Measurements from ENCODE around the gene PCP4. TPM values are rescaled to one million over a fixed set of nuclear protein-coding genes. Genes with fewer than 3 reads are reported as not detected.

The PCP4 gene
- total RNA-seq, 1 donor from 2014 or later = not detected

- Mint-ChIP-seq H3K4me3 (ENCODE audit: unreplicated experiment) (no peak overlapping the region), H3K9me3 (ENCODE audit: low read depth) (peaks cover 13% of the 10 kb centered on the region), H3K4me1 (ENCODE audit: low read depth) (peaks cover 4% of the 10 kb centered on the region), H3K36me3 (ENCODE audit: low read depth) (no peaks in the 10 kb centered on the region), H3K27me3 (ENCODE audit: low read depth) (no peaks in the 10 kb centered on the region), H3K27ac (ENCODE audit: unreplicated experiment) (no peak overlapping the region)
- no peak for DNase-seq (ENCODE audit: low spot score)
- no peak for TF ChIP-seq CTCF (IDR thresholded peaks at IDR 0.05)
These were observed 15.1 kb upstream of the PCP4 start for GRCh38 chr21:39852021-39852721.

- no peaks in the 10 kb centered on the region for H3K36me3 Mint-ChIP-seq (ENCODE audit: low read depth)
- H3K27me3 Mint-ChIP-seq (ENCODE audit: low read depth) = no peaks in the 10 kb centered on the region
- H3K4me1 Mint-ChIP-seq (ENCODE audit: low read depth) = peaks cover 4% of the 10 kb centered on the region
- H3K4me3 Mint-ChIP-seq (ENCODE audit: unreplicated experiment) = no peak overlapping the region
- H3K9me3 Mint-ChIP-seq (ENCODE audit: low read depth) = peaks cover 14% of the 10 kb centered on the region
- no peak for DNase-seq (ENCODE audit: low spot score)
- no peak overlapping the region for H3K27ac Mint-ChIP-seq (ENCODE audit: unreplicated experiment)
- no peak for TF ChIP-seq CTCF (IDR thresholded peaks at IDR 0.05)
These were observed 14.3 kb upstream of the PCP4 start for GRCh38 chr21:39852726-39853500.

- no peak for TF ChIP-seq CTCF (IDR thresholded peaks at IDR 0.05)
- Mint-ChIP-seq H3K27ac (ENCODE audit: unreplicated experiment) (no peak overlapping the region), H3K36me3 (ENCODE audit: low read depth) (no peaks in the 10 kb centered on the region)
These were observed 12.7 kb upstream of the PCP4 start for GRCh38 chr21:39854572-39854971.

GRCh38 chr21:39855595-39855994 lies 11.6 kb upstream of the PCP4 start:
- TF ChIP-seq CTCF (IDR thresholded peaks at IDR 0.05) = no peak
- H3K27ac Mint-ChIP-seq (ENCODE audit: unreplicated experiment) = no peak overlapping the region
- no peaks in the 10 kb centered on the region for H3K36me3 Mint-ChIP-seq (ENCODE audit: low read depth)
- no peaks in the 10 kb centered on the region for H3K4me1 Mint-ChIP-seq (ENCODE audit: low read depth)
- H3K9me3 Mint-ChIP-seq (ENCODE audit: low read depth) = peaks cover 24% of the 10 kb centered on the region
- no peak overlapping the region for H3K4me3 Mint-ChIP-seq (ENCODE audit: unreplicated experiment)
- DNase-seq (ENCODE audit: low spot score) = no peak
- H3K27me3 Mint-ChIP-seq (ENCODE audit: low read depth) = no peaks in the 10 kb centered on the region

More at GRCh38 chr21:39854572-39854971, 12.7 kb upstream of the PCP4 start:
- no peaks in the 10 kb centered on the region for H3K27me3 Mint-ChIP-seq (ENCODE audit: low read depth)
- peaks cover 18% of the 10 kb centered on the region for H3K9me3 Mint-ChIP-seq (ENCODE audit: low read depth)
- H3K4me1 Mint-ChIP-seq (ENCODE audit: low read depth) = no peaks in the 10 kb centered on the region
- no peak for DNase-seq (ENCODE audit: low spot score)
- no peak overlapping the region for H3K4me3 Mint-ChIP-seq (ENCODE audit: unreplicated experiment)

- no peak overlapping the region for H3K27ac Mint-ChIP-seq (ENCODE audit: unreplicated experiment)
- no peaks in the 10 kb centered on the region for H3K27me3 Mint-ChIP-seq (ENCODE audit: low read depth)
- H3K4me3 Mint-ChIP-seq (ENCODE audit: unreplicated experiment) = no peak overlapping the region
- TF ChIP-seq CTCF (IDR thresholded peaks at IDR 0.05) = no peak
- no peak for DNase-seq (ENCODE audit: low spot score)
- peaks cover 19% of the 10 kb centered on the region for H3K9me3 Mint-ChIP-seq (ENCODE audit: low read depth)
- H3K4me1 Mint-ChIP-seq (ENCODE audit: low read depth) = no peaks in the 10 kb centered on the region
- no peaks in the 10 kb centered on the region for H3K36me3 Mint-ChIP-seq (ENCODE audit: low read depth)
These were observed 6.6 kb upstream of the PCP4 start for GRCh38 chr21:39860600-39860999.

Data from chondrocyte (in vitro differentiated cells).